Measurements from ENCODE around the gene ZNF280A. TPM values are rescaled to one million over a fixed set of nuclear protein-coding genes. Genes with fewer than 3 reads are reported as not detected.
"Not testable (repeated sequence)": the region's sequence is repeated elsewhere in the genome, so short reads cannot be mapped to it uniquely, and the experiment has no call there.

Gene ZNF280A
- total and polyA plus RNA-seq, 9 donors: 0.10 to 0.17 TPM; not detected in 7

- intact Hi-C loops (cut with DNase I): no loop called here
Observed at GRCh38 chr22:22533863-22534262, 13.8 kb upstream of the ZNF280A start.

GRCh38 chr22:22533417-22533816 lies 13.3 kb upstream of the ZNF280A start:
- TF ChIP-seq EP300 (IDR thresholded peaks at IDR 0.05): no peak
- no peak for TF ChIP-seq CTCF (IDR thresholded peaks at IDR 0.05)
- no peak for TF ChIP-seq POLR2A (IDR thresholded peaks at IDR 0.05)
- DNase-seq: no peak
- intact Hi-C loops (cut with DNase I): no loop called here

More at GRCh38 chr22:22533863-22534262, 13.8 kb upstream of the ZNF280A start:
- Histone ChIP-seq H3K36me3 (no peaks in the 10 kb centered on the region), H3K4me3 (no peak overlapping the region), H3K27me3 (no peaks in the 10 kb centered on the region), H3K4me1 (ENCODE audit: insufficient read depth) (no peaks in the 10 kb centered on the region), H3K9me3 (no peaks in the 10 kb centered on the region), H3K27ac (no peak overlapping the region)
- TF ChIP-seq EP300 (IDR thresholded peaks at IDR 0.05) (no peak), CTCF (IDR thresholded peaks at IDR 0.05) (no peak), POLR2A (IDR thresholded peaks at IDR 0.05) (no peak)
- WGBS, 3 donors: 58 to 81% (median 73%) methylated on average over 5 of the region's 5 CpGs
- no peak for DNase-seq

GRCh38 chr22:22532547-22533071 lies 12.5 kb upstream of the ZNF280A start:
- H3K4me3 ChIP-seq; intact Hi-C loops (cut with DNase I); H3K27me3 ChIP-seq; DNase-seq; H3K4me1 ChIP-seq (ENCODE audit: insufficient read depth); H3K27ac ChIP-seq; H3K36me3 ChIP-seq; H3K9me3 ChIP-seq: not testable (repeated sequence)
- 83 to 96% (median 86%) methylated on average over 12 of the region's 12 CpGs for WGBS, 3 donors

More at GRCh38 chr22:22533417-22533816, 13.3 kb upstream of the ZNF280A start:
- H3K36me3 ChIP-seq: no peaks in the 10 kb centered on the region
- H3K4me1 ChIP-seq (ENCODE audit: insufficient read depth): no peaks in the 10 kb centered on the region
- H3K27ac ChIP-seq: no peak overlapping the region
- 75 to 83% (median 82%) methylated on average over 1 of the region's 1 CpG for WGBS, 3 donors
- no peak overlapping the region for H3K4me3 ChIP-seq
- no peaks in the 10 kb centered on the region for H3K27me3 ChIP-seq
- H3K9me3 ChIP-seq: no peaks in the 10 kb centered on the region

GRCh38 chr22:22531770-22532546 lies 11.9 kb upstream of the ZNF280A start:
- no peak overlapping the region for H3K4me3 ChIP-seq
- WGBS, 3 donors: 72 to 80% (median 73%) methylated on average over 7 of the region's 7 CpGs
- no peak for DNase-seq
- H3K27me3 ChIP-seq: no peaks in the 10 kb centered on the region
- H3K36me3 ChIP-seq: no peaks in the 10 kb centered on the region
- intact Hi-C loops (cut with DNase I): no loop called here
- H3K9me3 ChIP-seq: no peaks in the 10 kb centered on the region
- no peak overlapping the region for H3K27ac ChIP-seq
- TF ChIP-seq POLR2A (IDR thresholded peaks at IDR 0.05) (no peak), CTCF (IDR thresholded peaks at IDR 0.05) (no peak), EP300 (IDR thresholded peaks at IDR 0.05) (no peak)
- no peaks in the 10 kb centered on the region for H3K4me1 ChIP-seq (ENCODE audit: insufficient read depth)

- Histone ChIP-seq H3K27me3 (no peaks in the 10 kb centered on the region), H3K36me3 (no peaks in the 10 kb centered on the region), H3K9me3 (no peaks in the 10 kb centered on the region), H3K4me1 (ENCODE audit: insufficient read depth) (no peaks in the 10 kb centered on the region), H3K27ac (no peak overlapping the region), H3K4me3 (no peak overlapping the region)
- no peak for DNase-seq
- intact Hi-C loops (cut with DNase I): no loop called here
- WGBS, 3 donors: 92 to 100% (median 94%) methylated on average over 1 to 2 of the region's 2 CpGs
- TF ChIP-seq EP300 (IDR thresholded peaks at IDR 0.05) (no peak), POLR2A (IDR thresholded peaks at IDR 0.05) (no peak), CTCF (IDR thresholded peaks at IDR 0.05) (no peak)
Observed at GRCh38 chr22:22528780-22529179, 8.7 kb upstream of the ZNF280A start.

All from ovary (tissue), 9 donors.